GM21737 (cell line): ENCODE data around the gene KAT8.
A peak's percentile ranks its signal among the peaks of the same experiment; 100 is the strongest.
"Not testable (repeated sequence)": the region's sequence is repeated elsewhere in the genome, so short reads cannot be mapped to it uniquely, and the experiment has no call there.

Experiments
- ATAC-seq: cut with Tn5 transposase; IDR thresholded peaks from one replicate; pipeline ENCODE4 v1.9.1; 2021; ENCODE audit warnings: mild to moderate bottlenecking, moderate library complexity; ENCODE audit not compliant: unreplicated experiment

KAT8 gene

GRCh38 chr16:31083556-31083955 lies 33.9 kb upstream of the KAT8 start:
- ATAC-seq: no peak

DNA sequence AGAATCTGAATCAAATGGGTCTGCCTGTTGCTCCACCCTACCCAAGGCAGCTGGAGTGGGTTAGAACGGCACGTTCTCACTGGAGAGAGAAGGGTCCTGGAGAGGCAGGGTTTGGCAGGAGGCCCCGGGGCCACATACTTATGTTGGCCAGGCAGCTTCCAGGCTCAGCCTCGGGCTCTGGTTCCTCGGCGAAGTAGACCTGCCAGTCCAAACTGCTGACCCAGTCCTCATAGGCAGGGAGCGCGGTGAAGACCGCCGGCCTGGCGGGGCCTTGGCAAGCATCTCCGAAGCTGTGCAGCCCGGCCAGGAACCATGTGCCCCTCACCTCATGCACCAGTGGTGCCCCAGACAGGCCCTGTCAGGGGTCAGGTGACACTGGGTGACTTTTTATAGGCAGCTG lies 33.5 kb upstream of the KAT8 start:
- ATAC-seq: no peak

DNA sequence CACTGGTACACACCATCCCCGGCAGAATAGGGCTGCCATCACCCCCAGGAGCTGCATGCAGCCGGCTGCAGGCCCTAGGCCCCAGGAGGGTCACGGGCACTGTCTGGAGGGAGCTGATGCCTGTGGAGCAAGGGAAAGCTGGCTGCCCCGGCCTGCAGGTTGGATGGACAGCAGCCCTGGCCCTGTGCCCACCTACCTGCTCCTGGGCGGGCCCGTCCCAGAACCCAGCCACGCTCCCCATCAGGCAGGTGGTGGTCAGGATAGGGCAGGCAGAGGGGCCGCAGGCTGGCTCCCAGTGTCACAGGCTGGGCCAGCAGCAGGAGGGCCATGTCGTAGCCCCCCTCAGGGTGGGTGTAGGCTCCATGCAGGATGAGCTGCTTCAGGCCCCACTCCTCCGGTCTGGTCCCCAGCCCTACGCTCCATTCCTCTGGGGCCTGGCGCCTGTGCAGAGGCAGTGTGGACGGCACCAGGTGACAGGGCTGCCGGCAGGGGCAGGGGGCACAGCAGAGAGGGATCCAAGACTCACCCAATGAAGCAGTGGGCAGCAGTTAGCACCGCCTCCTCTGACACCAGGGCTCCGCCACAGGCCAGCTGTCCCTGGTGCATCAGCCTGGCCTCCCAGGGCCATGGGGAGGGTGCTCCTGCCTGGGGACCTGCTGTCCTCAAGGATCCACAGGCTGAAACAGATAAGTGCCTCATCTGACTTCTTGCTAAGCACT lies 32.7 kb upstream of the KAT8 start:
- no peak for ATAC-seq

- ATAC-seq: no peak
Measured at GRCh38 chr16:31085411-31085810, 32.1 kb upstream of the KAT8 start.

DNA sequence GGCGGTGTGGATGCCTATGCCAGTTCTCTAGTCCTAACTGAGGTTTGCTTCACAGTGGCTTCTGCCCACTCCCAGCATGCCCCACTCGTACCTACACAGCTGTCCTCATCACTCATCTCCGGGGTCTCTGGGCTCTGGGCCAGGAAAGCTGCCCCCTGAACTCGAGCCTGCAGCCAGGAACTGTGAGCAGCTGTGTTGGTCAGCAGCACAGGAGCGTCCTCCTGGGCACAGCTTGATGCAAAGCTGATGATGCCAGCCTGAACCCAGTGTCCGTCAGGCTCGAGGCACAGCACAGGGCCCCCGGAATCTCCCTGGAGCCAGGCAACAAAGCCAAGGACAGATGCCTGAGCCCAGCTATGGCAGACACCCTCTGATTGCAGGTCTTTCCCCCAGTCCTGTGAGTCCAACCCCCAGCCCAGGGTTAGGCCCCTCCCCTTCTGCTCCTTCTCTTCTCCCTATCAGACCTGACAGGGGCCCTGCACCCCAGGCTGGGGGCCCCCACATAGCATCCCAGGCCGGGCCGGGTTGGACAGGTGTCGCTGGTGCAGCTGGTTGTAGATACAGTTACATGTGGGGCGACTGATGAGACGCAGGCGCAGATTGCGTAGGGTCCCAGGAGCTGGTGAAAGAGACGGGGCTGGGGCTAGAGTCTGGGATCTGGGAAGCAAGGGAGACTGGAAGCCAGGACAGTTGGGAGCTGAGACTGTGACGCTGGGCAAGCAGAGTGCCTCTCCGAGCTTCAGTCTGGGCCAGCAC lies 31.4 kb upstream of the KAT8 start:
- ATAC-seq: no peak

GRCh38 chr16:31086629-31086906 lies 30.9 kb upstream of the KAT8 start:
- ATAC-seq: no peak

DNA sequence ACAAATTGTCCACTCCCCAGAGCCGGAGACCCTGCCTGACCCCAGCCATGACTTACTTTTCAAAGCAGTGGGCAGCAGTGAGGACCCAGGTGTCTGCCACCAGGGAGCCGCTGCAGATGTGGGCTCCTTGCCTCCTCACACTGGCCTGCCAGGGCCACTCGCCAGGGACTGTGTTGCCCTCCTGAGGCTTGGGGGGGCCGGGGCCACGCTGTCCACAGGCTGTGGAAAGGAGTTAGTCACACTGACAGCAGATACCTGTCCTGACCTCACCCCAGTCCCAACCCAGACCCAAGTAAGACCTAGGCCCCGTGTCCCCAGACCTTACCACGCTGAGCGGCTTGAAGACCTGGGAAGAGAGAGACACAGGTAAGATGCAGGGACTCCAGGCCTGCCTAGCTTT lies 30.0 kb upstream of the KAT8 start:
- no peak for ATAC-seq

GRCh38 chr16:31087971-31088370 lies 29.5 kb upstream of the KAT8 start:
- no peak for ATAC-seq

DNA sequence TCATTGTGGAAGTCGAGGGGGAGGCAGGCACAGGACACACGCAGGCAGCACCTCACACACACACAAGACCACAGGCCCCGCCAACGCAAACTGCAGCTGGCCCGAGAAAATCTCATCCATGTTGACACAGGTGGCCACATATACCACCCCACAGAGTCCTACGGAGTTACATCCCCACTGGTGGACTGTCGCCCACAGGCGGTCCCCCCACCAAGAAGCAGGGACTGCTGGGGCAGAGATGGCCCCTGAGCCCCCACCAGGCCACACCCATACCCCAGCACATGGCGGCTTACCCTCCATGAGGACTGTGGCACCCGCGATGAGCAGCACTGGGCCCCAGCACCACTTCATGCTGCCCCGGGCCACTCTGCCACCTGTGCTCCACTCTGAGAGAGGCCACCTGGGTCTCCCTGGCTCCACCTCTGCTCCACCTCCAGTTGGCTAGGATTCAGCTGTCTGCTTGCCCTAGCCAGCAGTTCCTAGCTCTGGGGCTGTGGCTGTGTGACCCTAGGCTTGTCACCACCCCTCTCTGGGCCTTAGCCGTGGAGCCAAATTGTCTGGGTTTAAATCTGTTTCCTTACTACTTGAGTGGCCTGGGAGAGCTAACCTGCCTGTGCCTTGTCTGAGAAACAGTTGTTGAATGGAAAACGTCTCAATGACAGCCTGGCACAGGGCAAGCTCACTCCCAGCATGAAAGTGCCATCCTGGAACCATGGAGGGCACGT lies 28.8 kb upstream of the KAT8 start, which contains the start of gene PRSS53:
Gene PRSS53 (minus strand): TSS at position 485 of the 725 bp plus-strand sequence. CDS start 134 bp downstream, at position 351.
- no peak for ATAC-seq

GRCh38 chr16:31089199-31089598 lies 28.3 kb upstream of the KAT8 start:
- no peak for ATAC-seq

- no peak for ATAC-seq
Measured at GRCh38 chr16:31090540-31090939, 26.9 kb upstream of the KAT8 start.

GRCh38 chr16:31092330-31092729 lies 25.1 kb upstream of the KAT8 start:
- no peak for ATAC-seq

- no peak for ATAC-seq
Measured at GRCh38 chr16:31093132-31093703, 24.2 kb upstream of the KAT8 start.

GRCh38 chr16:31094088-31094423 lies 23.4 kb upstream of the KAT8 start:
- no peak for ATAC-seq

- ATAC-seq: peak; percentile 84
Measured at GRCh38 chr16:31094424-31095120, 22.9 kb upstream of the KAT8 start, which contains the start of gene VKORC1. Gene VKORC1, minus strand, starts transcription at chr16:31094797. Its CDS starts 68 bp downstream, at chr16:31094729.

DNA sequence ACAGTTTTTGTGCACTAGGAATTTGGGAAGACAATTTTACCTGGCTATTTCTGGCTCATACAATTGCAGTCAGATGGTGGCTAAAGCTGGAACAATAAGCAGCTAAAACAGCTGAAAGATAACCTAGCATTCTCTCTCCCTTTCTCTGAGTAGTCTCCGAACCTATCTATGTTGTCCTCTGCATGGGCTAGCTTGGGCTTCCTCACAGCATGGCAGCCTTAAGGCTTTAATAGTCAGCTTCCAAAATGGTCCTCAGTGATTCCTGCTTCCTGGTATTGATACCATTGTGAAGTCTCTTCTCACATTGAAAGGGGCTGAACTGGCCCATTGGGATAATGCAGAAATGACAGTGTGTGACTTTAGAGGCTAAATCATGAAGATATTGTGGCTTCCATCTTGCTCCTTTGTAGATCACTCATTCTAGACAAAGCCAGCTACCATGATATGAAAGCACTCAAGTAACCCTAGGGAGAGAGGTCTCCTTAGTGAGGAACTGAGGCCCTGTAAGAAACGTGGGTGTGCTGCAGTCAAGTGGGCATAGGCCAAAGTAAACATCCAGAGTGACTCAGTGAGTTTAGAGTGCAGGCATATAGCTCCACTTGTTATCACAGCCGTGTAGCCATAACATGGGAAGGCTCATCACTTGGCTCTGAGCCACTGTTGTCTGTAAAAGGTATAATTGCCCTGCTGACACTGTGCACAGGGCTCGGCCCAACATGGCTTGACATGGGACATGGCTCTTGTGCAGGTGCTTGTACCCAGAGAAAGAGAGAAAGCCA lies 17.4 kb upstream of the KAT8 start:
- no peak for ATAC-seq

- not testable (repeated sequence) for ATAC-seq
Measured at GRCh38 chr16:31100876-31101641, 16.4 kb upstream of the KAT8 start.

GRCh38 chr16:31105677-31106213 lies 11.7 kb upstream of the KAT8 start:
- no peak for ATAC-seq
